DMS153 treated with DMSO at 0.1 percent for 48 hours (cell line): ENCODE results near the gene PARD3B.

ENCODE experiments used
- DNase-seq: peaks from one replicate; lab custom pipeline; 2025; ENCODE audit not compliant: unreplicated experiment; lab: John Stamatoyannopoulos, UW

The PARD3B gene

GRCh38 chr2:204693262-204693661 lies 148.0 kb downstream of the PARD3B start:
- no peak for DNase-seq

GRCh38 chr2:204695506-204695905 lies 150.2 kb downstream of the PARD3B start:
- no peak for DNase-seq

- DNase-seq, result no peak
Measured at GRCh38 chr2:204696124-204696523, 150.8 kb downstream of the PARD3B start.

- DNase-seq, result no peak
Measured at GRCh38 chr2:204705243-204705932, 160.1 kb downstream of the PARD3B start.

- no peak for DNase-seq
Measured at GRCh38 chr2:204706939-204707338, 161.7 kb downstream of the PARD3B start.

GRCh38 chr2:204713211-204713610 lies 167.9 kb downstream of the PARD3B start:
- no peak for DNase-seq

- no peak for DNase-seq
Measured at GRCh38 chr2:204715361-204715760, 170.1 kb downstream of the PARD3B start.

- no peak for DNase-seq
Measured at GRCh38 chr2:204717591-204717990, 172.3 kb downstream of the PARD3B start.

GRCh38 chr2:204718607-204719006 lies 173.3 kb downstream of the PARD3B start:
- no peak for DNase-seq

GRCh38 chr2:204720874-204721273 lies 175.6 kb downstream of the PARD3B start:
- no peak for DNase-seq

- DNase-seq, result no peak
Measured at GRCh38 chr2:204722207-204722606, 176.9 kb downstream of the PARD3B start.

GRCh38 chr2:204722691-204723090 lies 177.4 kb downstream of the PARD3B start:
- no peak for DNase-seq

GRCh38 chr2:204725693-204726360 lies 180.6 kb downstream of the PARD3B start:
- DNase-seq, result no peak

GRCh38 chr2:204726831-204727230 lies 181.6 kb downstream of the PARD3B start:
- no peak for DNase-seq

- no peak for DNase-seq
Measured at GRCh38 chr2:204727368-204727767, 182.1 kb downstream of the PARD3B start.

GRCh38 chr2:204730603-204731002 lies 185.3 kb downstream of the PARD3B start:
- DNase-seq, result no peak

GRCh38 chr2:204732019-204732418 lies 186.7 kb downstream of the PARD3B start:
- DNase-seq, result no peak

- no peak for DNase-seq
Measured at GRCh38 chr2:204737296-204737695, 192.0 kb downstream of the PARD3B start.

- no peak for DNase-seq
Measured at GRCh38 chr2:204738721-204739120, 193.4 kb downstream of the PARD3B start.

- no peak for DNase-seq
Measured at GRCh38 chr2:204743393-204743960, 198.2 kb downstream of the PARD3B start.

- no peak for DNase-seq
Measured at GRCh38 chr2:204744506-204744905, 199.2 kb downstream of the PARD3B start.

GRCh38 chr2:204748286-204748685 lies 203.0 kb downstream of the PARD3B start:
- no peak for DNase-seq
